Fibroblast of the aortic adventitia (primary cell): ENCODE measurements around the gene SYCP3. TPM values are rescaled to one million over a fixed set of nuclear protein-coding genes. Genes with fewer than 3 reads are reported as not detected.

ENCODE experiments used
- DNase-seq: peaks from one replicate; pipeline ENCODE4 v3.0.0-alpha.2; 2010; ENCODE audit warnings: low read depth
- H3K4me3 ChIP-seq: 2 replicates; pipeline ENCODE4 v1.5.1; 2011; ENCODE audit warnings: low read depth, mild to moderate bottlenecking, control low read depth, low read length, moderate library complexity
- total RNA-seq: library from RNA; depleted of rRNA; stranded (reverse); fragments of >200 nt; gene quantifications from 2 replicates; pipeline ENCODE4 v1.2.3, GENCODE V29; 2012; ENCODE audit warnings: low replicate concordance
- TF ChIP-seq, protein P1 (sequence below): IDR thresholded peaks from 2 replicates; pipeline ENCODE4 v1.5.1; 2011; ENCODE audit warnings: mild to moderate bottlenecking, low read length, control low read depth, inconsistent platforms; ENCODE audit not compliant: insufficient read depth

Gene SYCP3
- total RNA-seq, 1 donor, result 0.18 TPM

DNA sequence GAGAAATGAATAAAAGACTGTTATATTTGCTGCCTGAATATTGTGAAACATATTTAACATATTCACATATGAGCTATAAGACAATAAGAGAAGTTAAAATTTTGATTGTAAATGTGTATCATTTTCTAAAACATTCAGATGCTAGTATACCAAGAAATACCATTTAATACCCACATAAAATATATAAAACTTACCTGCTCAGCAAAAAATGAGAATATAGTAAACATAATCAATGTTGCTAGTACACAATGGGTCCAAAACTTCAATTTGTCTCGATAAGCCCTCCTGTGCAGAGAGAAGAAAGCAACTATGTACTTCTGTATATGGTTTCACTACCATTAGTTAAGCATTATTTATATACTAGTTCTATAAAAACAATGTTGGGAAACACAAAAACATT lies 9.6 kb upstream of the SYCP3 start:
- DNase-seq, result no peak
- TF ChIP-seq, protein P1, sequence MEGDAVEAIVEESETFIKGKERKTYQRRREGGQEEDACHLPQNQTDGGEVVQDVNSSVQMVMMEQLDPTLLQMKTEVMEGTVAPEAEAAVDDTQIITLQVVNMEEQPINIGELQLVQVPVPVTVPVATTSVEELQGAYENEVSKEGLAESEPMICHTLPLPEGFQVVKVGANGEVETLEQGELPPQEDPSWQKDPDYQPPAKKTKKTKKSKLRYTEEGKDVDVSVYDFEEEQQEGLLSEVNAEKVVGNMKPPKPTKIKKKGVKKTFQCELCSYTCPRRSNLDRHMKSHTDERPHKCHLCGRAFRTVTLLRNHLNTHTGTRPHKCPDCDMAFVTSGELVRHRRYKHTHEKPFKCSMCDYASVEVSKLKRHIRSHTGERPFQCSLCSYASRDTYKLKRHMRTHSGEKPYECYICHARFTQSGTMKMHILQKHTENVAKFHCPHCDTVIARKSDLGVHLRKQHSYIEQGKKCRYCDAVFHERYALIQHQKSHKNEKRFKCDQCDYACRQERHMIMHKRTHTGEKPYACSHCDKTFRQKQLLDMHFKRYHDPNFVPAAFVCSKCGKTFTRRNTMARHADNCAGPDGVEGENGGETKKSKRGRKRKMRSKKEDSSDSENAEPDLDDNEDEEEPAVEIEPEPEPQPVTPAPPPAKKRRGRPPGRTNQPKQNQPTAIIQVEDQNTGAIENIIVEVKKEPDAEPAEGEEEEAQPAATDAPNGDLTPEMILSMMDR, result no peak
- H3K4me3 ChIP-seq, result no peak overlapping the region

DNA sequence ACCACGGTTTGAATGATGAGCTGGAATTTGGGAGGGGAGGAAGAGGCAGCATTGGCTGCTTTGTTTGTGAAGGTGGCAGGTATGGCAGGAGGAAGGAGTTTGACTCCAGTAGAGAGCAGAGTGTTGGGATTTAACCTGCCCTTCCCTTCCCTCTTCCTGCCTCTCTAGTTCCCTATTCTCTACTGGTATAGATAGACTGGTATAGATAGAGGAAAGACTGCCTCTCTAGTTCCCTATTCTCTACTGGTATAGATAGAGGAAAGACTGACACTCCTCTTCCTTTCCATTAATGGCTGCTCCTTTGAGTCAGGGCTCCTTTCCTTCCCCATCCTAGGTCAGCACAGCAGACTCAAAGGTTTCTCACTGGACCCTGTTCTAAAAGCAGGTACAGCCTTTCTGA lies 8.4 kb upstream of the SYCP3 start:
- TF ChIP-seq, protein P1, result no peak
- DNase-seq, result no peak
- no peak overlapping the region for H3K4me3 ChIP-seq

DNA sequence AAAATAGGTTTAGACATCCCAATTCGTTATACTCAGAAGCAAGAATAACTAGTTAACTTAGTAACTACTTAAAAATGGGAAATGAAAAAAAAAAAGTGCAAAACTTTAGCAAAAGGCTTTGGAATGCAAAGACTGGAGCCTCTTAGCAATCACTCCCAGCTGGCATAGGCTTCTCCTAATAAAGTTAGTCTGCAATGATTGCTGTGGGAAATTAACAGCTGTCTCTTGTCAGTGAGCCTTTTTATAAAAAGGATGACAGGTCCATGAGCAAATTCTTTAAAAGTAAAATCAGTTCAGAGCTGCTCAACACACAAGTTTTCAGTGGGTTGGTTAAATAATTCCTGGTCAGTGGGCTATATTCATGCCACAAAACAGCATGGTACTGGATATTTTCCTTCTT lies 7.4 kb upstream of the SYCP3 start:
- H3K4me3 ChIP-seq, result no peak overlapping the region
- DNase-seq, result no peak
- TF ChIP-seq, protein P1, result no peak

DNA sequence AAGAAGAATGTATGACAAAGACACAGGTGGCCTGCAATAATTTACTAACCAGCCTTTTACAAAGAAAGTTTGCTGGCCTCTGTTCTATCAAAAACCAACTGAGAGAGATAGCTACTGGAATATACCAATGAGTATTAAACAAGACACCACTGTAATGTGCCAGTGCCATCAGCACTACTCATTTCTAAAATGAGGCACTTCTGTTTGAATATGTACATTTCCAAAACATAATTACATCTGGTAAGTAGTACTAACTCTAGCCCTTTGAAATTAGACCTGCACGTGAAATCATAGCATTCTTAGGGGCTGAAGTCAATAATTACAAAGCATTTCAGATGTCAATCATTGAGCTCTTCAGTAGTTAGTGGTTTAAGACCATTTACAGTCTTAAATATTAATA lies 6.9 kb upstream of the SYCP3 start:
- no peak overlapping the region for H3K4me3 ChIP-seq
- no peak for DNase-seq
- TF ChIP-seq, protein P1, result no peak

DNA sequence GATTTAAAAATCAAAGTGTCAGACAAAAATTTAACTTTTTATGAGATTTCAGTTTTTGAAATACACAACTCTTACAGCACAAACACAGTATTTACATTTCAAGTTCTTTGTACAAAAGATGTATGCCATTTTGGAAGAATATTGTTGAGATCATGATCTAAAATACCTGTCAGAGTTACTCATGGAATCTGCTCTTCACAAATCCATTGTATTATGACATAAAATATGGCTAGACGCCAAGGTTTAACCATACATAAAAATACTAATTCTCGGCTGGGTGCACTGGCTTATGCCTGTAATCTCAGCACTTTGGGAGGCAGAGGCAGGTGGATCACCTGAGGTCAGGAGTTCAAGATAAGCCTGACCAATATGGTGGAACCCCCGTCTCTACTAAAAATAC lies 6.2 kb upstream of the SYCP3 start:
- TF ChIP-seq, protein P1, result no peak
- DNase-seq, result no peak
- no peak overlapping the region for H3K4me3 ChIP-seq

DNA sequence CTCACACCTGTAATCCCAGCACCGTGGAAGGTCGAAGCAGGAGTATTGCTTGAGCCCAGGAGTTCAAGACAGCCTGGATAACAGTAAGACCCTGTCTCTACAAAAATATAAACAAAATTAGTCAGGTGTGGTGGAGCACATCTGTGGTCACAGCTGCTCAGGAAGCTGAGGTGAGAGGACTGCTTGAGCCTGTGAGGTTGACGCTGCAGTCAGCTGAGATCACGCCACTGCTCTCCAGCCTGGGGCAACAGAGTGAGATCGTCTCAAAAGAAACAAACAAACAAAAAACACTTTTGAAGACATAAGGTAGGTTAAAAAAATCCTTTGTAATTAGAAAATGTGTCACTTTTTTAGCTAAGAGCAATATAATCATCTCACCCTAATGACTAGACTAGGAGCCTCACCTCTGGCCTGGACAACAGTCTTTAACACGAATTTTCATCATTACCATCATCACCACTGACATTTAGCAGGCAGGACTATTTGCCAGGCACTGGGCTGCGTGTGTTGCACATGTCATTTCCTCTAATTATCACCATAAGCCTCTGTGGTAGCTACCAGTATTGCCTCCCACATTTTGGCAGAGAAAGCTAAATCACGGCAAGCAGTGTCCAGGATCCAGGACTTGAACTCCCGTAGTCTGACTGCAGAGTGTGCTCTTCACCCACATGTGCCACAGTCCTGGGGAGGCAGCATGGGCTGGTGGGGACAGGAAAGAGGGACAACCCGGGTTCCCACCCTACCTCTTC lies 4.6 kb upstream of the SYCP3 start:
- TF ChIP-seq, protein P1, result no peak
- DNase-seq, result no peak

DNA sequence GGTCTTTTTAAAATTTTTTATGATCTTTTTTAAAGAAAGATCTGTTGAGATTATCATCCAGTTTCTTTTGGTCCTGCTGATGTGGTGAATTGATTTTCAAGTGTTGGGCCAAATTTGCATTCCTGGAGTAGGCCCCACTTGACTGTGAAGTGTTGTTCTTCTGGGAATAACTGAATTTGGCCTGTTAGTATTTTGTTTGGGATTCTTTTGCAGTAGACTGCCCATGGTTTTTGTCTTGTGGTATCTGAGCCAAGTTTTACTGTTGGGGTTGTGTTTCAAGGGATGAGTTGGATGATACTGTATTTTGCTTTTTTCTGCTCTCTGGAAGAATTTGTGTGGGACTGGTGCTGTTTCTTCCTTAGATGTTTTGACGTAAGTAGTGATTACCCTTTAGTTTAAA lies 4.0 kb upstream of the SYCP3 start:
- TF ChIP-seq, protein P1, result no peak
- no peak overlapping the region for H3K4me3 ChIP-seq
- DNase-seq, result peak; percentile 4

More for the DNA sequence above, 4.6 kb upstream of the SYCP3 start:
- H3K4me3 ChIP-seq, result no peak overlapping the region
